Activated CD4-positive, alpha-beta T cell treated with anti-CD3 and anti-CD28 coated beads, Interleukin-2, amount 10 ng/mL, durations not matched to agents 24 days and 14 days (primary cell): Measurements from ENCODE around the gene LPP. TPM values are rescaled to one million over a fixed set of nuclear protein-coding genes. Genes with fewer than 3 reads are reported as not detected.
A peak's percentile ranks its signal among the peaks of the same experiment; 100 is the strongest.

ENCODE experiments used
- DNase-seq: peaks from one replicate; pipeline ENCODE4 v3.0.0; 2022
- H3K27ac Mint-ChIP-seq: one replicate; pipeline ENCODE4 v1.8.0; 2022; ENCODE audit warnings: mild to moderate bottlenecking, mixed read lengths
- H3K27me3 Mint-ChIP-seq: one replicate; pipeline ENCODE4 v1.8.0; 2022; ENCODE audit warnings: mixed read lengths
- H3K36me3 Mint-ChIP-seq: one replicate; pipeline ENCODE4 v1.8.0; 2022; ENCODE audit warnings: low read depth, mild to moderate bottlenecking, mixed read lengths
- H3K4me1 Mint-ChIP-seq: one replicate; pipeline ENCODE4 v1.8.0; 2021; ENCODE audit warnings: mixed read lengths
- H3K4me3 Mint-ChIP-seq: one replicate; pipeline ENCODE4 v1.8.0; 2022; ENCODE audit warnings: mild to moderate bottlenecking, moderate library complexity, mixed read lengths
- H3K9me3 Mint-ChIP-seq: one replicate; pipeline ENCODE4 v1.8.0; 2021; ENCODE audit warnings: mixed read lengths
- intact Hi-C: fragments of 100-400 bp; cut with micrococcal nuclease; formaldehyde crosslinking; loops from one replicate; pipeline ENCODE4 v1.15.1; 2023
- total RNA-seq: library from RNA; stranded (reverse); gene quantifications from 2 replicates; pipeline ENCODE4 v1.2.3, GENCODE V29; 2022

Gene LPP
- total RNA-seq, 1 donor from 2014 or later = 41.4 TPM

DNA sequence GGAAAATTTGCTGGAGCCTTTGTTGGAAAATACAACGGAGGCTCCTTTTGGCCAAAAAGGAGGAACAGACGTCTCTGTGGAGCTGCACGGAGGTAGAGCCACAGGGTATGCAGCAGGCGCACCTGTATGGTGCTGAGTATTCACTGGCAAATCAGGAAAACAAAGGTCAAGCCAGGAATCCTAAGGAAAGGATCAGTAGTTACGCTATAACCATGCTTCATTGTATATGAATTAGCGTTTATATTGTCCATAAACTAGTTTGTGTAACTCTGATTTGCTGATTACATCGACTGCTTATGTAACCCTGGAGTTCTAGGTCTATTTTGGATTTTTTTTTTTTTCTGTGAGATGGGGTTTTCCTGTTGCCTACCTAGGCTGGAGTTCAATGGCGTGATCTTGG, 45.4 kb downstream of the LPP start:
- H3K27ac Mint-ChIP-seq = no peak overlapping the region
- DNase-seq = no peak
- no peaks in the 10 kb centered on the region for H3K9me3 Mint-ChIP-seq
- H3K4me1 Mint-ChIP-seq = peaks cover 22% of the 10 kb centered on the region
- no peaks in the 10 kb centered on the region for H3K27me3 Mint-ChIP-seq
- peaks cover 23% of the 10 kb centered on the region for H3K36me3 Mint-ChIP-seq
- intact Hi-C loops = no loop called here
- no peak overlapping the region for H3K4me3 Mint-ChIP-seq

DNA sequence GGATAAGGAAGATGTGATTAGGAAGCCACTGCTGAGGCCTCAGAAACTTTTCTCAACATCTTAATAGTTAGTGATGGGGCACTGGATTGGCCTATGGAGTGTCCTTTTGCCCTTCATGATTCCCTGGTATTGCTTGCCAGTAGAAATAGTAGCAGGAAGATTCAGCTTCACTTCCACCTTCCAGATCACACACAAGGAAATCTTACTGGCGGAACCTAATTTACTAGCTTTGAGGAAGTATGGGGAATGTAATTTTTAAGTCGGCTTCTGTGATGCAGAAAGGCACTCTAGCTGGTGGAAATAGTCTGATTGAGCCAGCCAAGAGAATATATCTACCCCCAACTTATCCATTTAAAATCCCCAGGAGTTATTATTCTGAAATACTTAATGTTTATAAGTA, 46.5 kb downstream of the LPP start:
- Mint-ChIP-seq H3K27me3 (no peaks in the 10 kb centered on the region), H3K36me3 (peaks cover 25% of the 10 kb centered on the region), H3K27ac (no peak overlapping the region), H3K4me3 (no peak overlapping the region), H3K4me1 (peaks cover 22% of the 10 kb centered on the region), H3K9me3 (no peaks in the 10 kb centered on the region)
- intact Hi-C loops = no loop called here
- no peak for DNase-seq

DNA sequence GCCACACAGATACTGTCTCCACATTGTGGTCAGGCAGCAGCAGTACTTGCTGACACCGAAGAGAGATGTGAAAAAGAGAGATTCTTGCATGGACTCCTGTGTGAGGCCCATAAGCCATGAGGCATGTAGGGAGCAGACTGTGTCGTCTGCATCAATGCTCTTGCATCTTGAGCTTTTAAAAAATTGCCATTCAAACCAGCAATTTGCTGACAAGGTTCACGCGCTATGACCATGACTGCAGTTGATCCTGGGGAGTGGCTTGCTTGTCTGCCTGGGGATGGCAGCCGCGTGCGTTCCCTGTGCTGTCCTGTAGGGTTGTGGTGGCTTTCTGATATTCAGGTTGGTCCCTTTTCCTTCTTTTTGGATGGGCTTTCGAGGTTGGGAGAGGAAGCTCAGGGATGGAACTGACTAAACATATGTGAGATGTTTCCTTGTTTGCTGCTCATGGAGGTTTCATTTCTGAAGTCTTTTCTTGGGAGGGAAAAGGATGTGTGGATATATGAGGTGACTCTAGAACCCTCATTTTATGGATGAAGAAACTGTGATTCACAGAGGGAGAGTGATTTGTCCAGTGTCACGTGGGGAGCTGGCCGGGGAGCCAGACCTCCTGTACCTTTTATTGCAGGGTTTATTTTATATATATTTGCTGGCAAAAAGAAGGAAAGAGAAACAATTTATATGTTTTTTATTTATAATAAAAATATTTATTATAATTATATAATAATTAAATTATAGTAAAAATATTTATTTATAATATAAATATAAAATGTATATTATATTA, 48.6 kb downstream of the LPP start:
- H3K36me3 Mint-ChIP-seq = peaks cover 20% of the 10 kb centered on the region
- peaks cover 15% of the 10 kb centered on the region for H3K4me1 Mint-ChIP-seq
- H3K27ac Mint-ChIP-seq = no peak overlapping the region

DNA sequence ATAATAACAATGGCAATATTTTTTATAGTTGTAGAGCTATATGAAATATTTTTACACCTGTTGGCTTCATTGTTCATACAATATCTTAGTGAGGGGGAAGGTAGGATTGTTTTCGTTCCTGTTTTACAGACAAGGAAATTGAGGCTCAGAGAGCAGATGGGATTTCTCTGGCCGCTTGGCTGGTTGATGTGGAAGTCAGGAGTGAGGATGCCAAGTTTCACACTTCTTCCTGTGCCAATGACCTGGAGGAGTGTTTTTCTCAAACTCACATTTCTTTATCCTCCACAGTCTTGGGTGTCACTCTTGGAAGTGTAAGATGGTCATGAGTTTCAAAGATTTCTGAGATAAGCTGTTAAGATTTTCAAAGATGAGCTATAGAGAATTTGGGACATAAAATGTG, 50.6 kb downstream of the LPP start:
- H3K27me3 Mint-ChIP-seq = no peaks in the 10 kb centered on the region
- intact Hi-C loops = no loop called here
- no peak overlapping the region for H3K27ac Mint-ChIP-seq
- peaks cover 18% of the 10 kb centered on the region for H3K36me3 Mint-ChIP-seq
- peaks cover under 1% of the 10 kb centered on the region for H3K9me3 Mint-ChIP-seq
- DNase-seq = no peak
- H3K4me1 Mint-ChIP-seq = peaks cover 11% of the 10 kb centered on the region
- no peak overlapping the region for H3K4me3 Mint-ChIP-seq

More for the DNA sequence above, 48.6 kb downstream of the LPP start:
- Mint-ChIP-seq H3K9me3 (no peaks in the 10 kb centered on the region), H3K4me3 (no peak overlapping the region), H3K27me3 (no peaks in the 10 kb centered on the region)
- intact Hi-C loops = no loop called here
- DNase-seq = peak; percentile 76

DNA sequence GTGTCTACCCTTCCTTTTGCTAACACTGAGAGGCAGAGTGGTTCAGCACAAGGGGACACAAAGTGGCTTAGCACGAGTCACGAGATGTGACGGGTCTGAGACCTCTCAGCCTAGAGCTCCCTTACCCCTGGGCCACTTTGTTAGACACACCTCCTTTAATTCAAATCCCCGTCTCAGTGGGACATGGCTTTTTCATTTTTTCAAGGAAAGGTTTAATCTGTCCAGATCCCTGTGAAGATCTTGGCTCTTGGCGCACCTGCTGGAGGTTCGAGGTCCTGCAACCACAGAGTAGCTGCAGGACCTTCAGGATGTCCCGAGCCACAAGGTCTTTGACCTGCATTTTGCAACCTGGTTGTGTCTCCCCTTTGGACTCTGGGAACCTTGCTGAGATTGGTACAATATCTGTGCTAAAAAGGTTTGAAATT, 52.0 kb downstream of the LPP start:
- Mint-ChIP-seq H3K4me3 (no peak overlapping the region), H3K27me3 (no peaks in the 10 kb centered on the region), H3K27ac (no peak overlapping the region), H3K4me1 (peaks cover 12% of the 10 kb centered on the region), H3K36me3 (peaks cover 25% of the 10 kb centered on the region), H3K9me3 (peaks cover 3% of the 10 kb centered on the region)
- intact Hi-C loops = no loop called here
- DNase-seq = no peak

DNA sequence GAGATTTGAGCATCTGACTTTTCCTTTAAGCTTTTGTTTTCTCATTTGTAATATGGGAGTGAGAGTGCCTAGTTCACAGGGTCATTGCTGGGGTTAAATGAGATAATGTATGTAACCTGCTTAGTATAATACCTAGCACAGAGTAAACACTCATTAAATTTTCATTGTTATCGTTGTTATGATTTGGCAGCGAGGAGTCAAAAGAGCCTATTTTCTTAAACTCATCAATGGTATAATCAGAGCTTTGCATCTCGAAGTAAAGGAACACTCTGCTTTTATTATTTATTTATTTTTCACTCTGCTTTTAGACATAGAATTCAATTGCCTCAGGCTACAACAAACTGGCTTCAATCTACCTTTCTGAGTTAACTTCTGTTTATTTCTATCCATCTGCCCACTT, 52.8 kb downstream of the LPP start:
- intact Hi-C loops = no loop called here
- DNase-seq = no peak
- H3K27ac Mint-ChIP-seq = no peak overlapping the region

DNA sequence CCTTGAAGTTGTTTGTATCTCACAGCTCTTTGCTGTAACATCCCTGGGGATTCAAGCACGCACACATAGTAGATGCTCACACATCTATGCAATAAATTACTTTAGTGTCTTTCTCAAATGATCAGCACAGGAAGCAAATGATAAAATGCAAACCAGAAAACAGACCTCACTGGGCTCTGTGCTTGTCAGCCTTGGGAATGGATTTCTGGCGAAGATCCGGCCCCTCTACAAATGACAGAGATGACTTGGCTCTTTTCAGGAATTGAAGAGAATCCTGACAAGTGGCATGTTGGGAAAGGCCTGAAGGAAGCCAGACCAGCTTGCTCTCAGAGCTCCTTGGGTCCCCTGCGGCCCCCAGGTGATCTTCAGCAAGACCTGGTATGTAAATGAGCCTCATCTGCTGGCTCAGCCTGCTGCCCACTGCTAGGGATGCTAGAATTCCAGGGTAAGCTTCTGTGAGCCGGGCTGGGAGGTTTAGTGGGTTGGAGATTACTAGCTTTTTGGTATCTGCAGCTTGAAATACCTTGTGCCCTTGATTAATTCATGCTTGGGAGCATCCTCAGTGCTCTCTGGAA, 54.1 kb downstream of the LPP start:
- Mint-ChIP-seq H3K36me3 (peaks cover 27% of the 10 kb centered on the region), H3K27me3 (no peaks in the 10 kb centered on the region), H3K4me1 (peaks cover 11% of the 10 kb centered on the region), H3K9me3 (peaks cover 3% of the 10 kb centered on the region), H3K4me3 (no peak overlapping the region), H3K27ac (no peak overlapping the region)
- DNase-seq = no peak
- intact Hi-C loops = no loop called here

More for the DNA sequence above, 52.8 kb downstream of the LPP start:
- Mint-ChIP-seq H3K36me3 (peaks cover 27% of the 10 kb centered on the region), H3K9me3 (peaks cover 3% of the 10 kb centered on the region), H3K27me3 (no peaks in the 10 kb centered on the region), H3K4me3 (no peak overlapping the region), H3K4me1 (peaks cover 14% of the 10 kb centered on the region)

DNA sequence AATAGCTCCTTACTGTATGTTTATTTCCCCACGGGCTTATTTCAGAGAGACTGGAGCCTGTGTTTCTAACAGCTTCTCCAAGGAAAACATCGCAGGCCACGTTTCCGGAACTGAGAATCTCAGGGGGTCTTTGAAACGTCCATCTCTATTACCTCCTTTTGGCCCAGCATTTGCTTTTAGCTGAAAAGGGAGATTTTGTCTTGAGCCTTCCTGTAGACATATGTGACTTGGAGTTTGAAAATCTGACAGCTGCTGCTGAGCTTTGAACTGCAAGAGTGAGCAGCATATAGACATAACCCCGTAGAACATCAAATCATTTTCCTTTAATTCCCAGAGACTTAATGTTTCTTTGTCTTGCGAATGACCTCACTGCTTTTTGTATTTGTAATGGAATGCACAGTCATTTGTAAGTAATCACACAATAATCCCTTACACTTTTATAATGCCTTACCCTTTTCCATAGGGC, 54.6 kb downstream of the LPP start:
- no peak for DNase-seq
- peaks cover 3% of the 10 kb centered on the region for H3K9me3 Mint-ChIP-seq
- H3K27me3 Mint-ChIP-seq = no peaks in the 10 kb centered on the region
- H3K4me3 Mint-ChIP-seq = no peak overlapping the region
- no peak overlapping the region for H3K27ac Mint-ChIP-seq
- peaks cover 14% of the 10 kb centered on the region for H3K4me1 Mint-ChIP-seq
- intact Hi-C loops = no loop called here
- H3K36me3 Mint-ChIP-seq = peaks cover 28% of the 10 kb centered on the region

DNA sequence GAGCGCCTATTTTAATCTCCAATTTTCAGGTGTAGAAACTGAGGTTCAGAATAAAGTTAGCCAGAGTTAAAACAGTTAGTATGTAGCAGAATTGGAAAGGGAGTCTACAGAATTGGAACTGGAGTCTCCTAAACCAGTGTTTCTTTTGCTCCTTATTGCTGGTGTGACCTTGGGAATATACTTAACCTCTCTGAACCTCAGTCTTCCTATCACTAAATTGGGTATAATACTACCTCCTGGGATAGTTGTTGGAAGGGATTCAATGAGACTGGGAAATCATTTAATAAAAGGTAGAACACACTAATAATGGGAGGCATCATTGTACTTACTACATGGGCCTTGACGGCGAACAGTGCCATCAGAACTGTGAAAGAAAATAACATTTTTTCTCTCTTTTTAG, 55.1 kb downstream of the LPP start:
- intact Hi-C loops = no loop called here
- no peak overlapping the region for H3K4me3 Mint-ChIP-seq
- peaks cover 31% of the 10 kb centered on the region for H3K36me3 Mint-ChIP-seq
- H3K27me3 Mint-ChIP-seq = no peaks in the 10 kb centered on the region
- no peak overlapping the region for H3K27ac Mint-ChIP-seq
- no peak for DNase-seq
- H3K4me1 Mint-ChIP-seq = peaks cover 19% of the 10 kb centered on the region
- peaks cover 3% of the 10 kb centered on the region for H3K9me3 Mint-ChIP-seq

DNA sequence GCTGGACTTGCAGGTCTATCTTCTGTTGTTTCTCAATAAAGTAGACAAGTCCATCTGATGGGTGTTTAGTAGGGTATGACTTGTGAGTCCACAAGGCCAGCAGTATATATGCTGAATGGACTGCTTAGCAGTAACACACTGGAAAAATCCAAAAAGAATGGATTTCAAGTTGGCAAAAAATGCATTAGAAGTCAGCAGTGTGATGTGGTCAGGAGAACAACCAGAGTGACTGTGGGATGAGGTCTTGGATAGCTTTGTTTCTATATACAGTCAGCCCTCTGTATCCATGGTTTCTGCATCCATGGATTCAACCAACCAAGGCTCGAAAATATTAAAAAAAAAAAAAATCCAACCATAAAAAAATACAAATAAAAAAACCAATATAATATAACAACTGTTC, 55.8 kb downstream of the LPP start:
- peaks cover 24% of the 10 kb centered on the region for H3K4me1 Mint-ChIP-seq
- H3K9me3 Mint-ChIP-seq = peaks cover 3% of the 10 kb centered on the region
- DNase-seq = no peak
- H3K4me3 Mint-ChIP-seq = no peak overlapping the region
- peaks cover 35% of the 10 kb centered on the region for H3K36me3 Mint-ChIP-seq
- intact Hi-C loops = no loop called here
- H3K27ac Mint-ChIP-seq = no peak overlapping the region
- H3K27me3 Mint-ChIP-seq = no peaks in the 10 kb centered on the region

DNA sequence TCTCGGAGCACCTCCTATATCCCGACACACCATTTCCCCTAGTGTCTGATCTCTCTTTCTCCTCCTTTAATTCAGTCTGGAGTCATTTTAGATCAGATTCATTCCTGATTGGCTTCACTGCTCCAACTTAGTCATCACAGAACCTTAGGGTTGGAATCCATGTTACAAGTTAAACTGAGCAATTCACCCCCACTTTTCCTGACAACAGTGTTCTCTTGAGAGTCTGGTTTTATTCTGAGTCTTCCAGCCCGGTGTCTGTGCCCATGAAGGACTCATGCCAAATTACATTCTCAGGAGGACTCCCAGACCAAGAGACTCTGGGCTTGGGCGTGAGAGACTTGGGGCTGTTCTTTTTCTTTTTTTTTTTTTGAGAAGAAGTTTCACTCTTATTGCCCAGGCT, 57.5 kb downstream of the LPP start:
- Mint-ChIP-seq H3K27ac (no peak overlapping the region), H3K4me1 (peaks cover 28% of the 10 kb centered on the region), H3K36me3 (peaks cover 33% of the 10 kb centered on the region), H3K4me3 (no peak overlapping the region), H3K27me3 (no peaks in the 10 kb centered on the region), H3K9me3 (peaks cover 3% of the 10 kb centered on the region)
- intact Hi-C loops = no loop called here
- DNase-seq = no peak

DNA sequence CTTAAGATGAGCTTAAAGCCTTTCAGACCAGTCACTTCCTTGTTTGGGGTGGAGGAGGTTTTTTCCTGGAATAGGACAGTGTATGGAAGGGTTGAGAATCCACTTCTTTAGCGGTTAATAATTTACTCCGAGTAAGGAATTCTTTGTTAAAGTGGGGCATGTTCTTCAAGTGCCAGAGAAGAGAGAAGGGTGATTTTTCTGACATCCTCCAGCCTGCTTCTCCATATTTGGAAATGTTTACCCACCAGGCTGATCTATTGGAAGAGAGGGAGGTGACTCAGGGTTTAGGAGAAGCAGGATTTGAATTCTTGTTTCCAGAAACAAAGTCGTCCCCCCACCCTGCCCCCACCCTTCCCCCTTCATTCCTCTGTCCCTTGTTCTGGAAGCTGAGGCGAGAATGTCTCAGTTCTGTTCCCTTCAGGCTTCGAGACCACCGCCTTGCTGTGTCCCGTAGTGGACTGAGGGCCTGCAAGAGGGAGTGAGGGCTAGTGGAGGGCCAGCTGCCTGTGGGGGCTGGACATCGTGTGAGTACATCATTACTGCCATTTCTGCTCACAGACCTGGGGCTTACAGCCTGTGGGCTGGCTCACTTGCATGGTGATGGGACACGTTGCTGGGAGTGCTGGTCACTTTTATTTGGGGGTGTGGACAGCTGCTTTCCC, 58.5 kb downstream of the LPP start:
- H3K27ac Mint-ChIP-seq = no peak overlapping the region
- DNase-seq = no peak
- H3K9me3 Mint-ChIP-seq = peaks cover 3% of the 10 kb centered on the region
- intact Hi-C loops = no loop called here
- H3K4me1 Mint-ChIP-seq = peaks cover 32% of the 10 kb centered on the region
- no peak overlapping the region for H3K4me3 Mint-ChIP-seq
- no peaks in the 10 kb centered on the region for H3K27me3 Mint-ChIP-seq
- H3K36me3 Mint-ChIP-seq = peaks cover 30% of the 10 kb centered on the region

DNA sequence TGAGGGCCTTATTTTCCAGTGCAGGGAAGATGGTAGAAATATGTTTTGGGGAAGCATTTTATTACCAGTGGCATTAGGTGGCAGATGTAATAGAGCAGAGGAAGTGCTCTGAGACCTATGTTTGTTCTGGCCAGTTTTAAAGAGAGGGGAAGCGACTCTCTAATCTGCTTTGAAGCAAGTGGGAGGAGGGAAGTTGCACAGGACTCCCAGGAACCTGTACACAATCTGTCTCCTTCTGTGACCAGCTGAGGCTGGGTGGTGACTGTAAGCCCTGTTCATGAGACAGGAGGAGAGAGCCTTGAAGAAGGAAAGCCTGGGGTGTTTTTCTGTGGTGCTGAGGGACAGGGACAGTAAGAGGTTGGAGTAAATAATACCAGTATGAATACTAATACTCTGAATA, 60.5 kb downstream of the LPP start:
- Mint-ChIP-seq H3K4me1 (peaks cover 32% of the 10 kb centered on the region), H3K27ac (no peak overlapping the region), H3K9me3 (peaks cover 3% of the 10 kb centered on the region), H3K36me3 (peaks cover 22% of the 10 kb centered on the region), H3K4me3 (no peak overlapping the region), H3K27me3 (no peaks in the 10 kb centered on the region)
- no peak for DNase-seq
- intact Hi-C loops = no loop called here

DNA sequence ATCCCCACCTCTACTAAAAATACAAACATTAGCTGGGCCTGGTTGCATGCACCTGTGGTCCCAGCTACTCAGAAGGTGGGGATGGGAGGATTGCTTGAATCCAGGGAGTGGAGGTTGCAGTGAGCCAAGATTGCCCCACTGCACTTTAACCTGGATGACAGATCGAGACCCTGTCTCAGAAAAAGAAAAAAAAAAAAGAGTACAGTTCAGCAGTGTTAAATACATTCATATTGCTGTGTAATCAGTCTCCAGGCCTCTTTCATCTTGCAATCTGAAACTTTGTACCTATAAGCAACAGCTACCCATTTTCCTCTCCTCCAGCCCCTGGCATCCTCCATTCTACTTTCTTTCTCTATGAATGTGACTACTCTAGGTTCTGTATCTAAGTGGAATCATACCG, 61.2 kb downstream of the LPP start:
- H3K4me3 Mint-ChIP-seq = no peak overlapping the region
- DNase-seq = no peak
- H3K36me3 Mint-ChIP-seq = peaks cover 23% of the 10 kb centered on the region
- no peaks in the 10 kb centered on the region for H3K27me3 Mint-ChIP-seq
- no peaks in the 10 kb centered on the region for H3K9me3 Mint-ChIP-seq
- no peak overlapping the region for H3K27ac Mint-ChIP-seq
- intact Hi-C loops = no loop called here
- H3K4me1 Mint-ChIP-seq = peaks cover 33% of the 10 kb centered on the region
